ENCODE measurements around the gene ZNF121. TPM values are rescaled to one million over a fixed set of nuclear protein-coding genes. Genes with fewer than 3 reads are reported as not detected.
"Not testable (repeated sequence)": the region's sequence is repeated elsewhere in the genome, so short reads cannot be mapped to it uniquely, and the experiment has no call there.

ZNF121 gene
- total and polyA plus RNA-seq, 4 donors, result 1.7 to 23.5 (median 11.7) TPM

DNA sequence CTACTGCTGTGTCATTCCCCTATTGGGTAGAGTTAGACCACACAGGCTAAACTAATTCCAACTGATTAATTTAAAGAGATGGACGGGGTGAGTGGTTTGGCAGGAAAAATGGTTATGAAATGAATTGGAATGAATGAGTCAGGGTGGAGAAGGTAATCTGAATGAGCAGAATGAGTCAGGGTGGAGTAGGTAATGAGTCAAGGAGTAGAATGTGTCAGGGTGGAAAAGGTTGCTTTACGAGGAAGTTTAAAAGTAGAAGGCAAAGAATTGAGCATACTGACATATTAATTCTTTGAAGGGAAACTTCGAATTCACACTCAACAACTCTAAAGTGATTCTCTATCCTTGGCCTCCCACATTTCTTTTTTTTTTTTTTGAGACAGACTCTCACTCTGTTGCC, 12.7 kb upstream of the ZNF121 start:
- no peak overlapping the region for H3K4me3 ChIP-seq (ENCODE audit: low read depth in 1 of 3, low read length in 3 of 3)
- no peaks in the 10 kb centered on the region for H3K4me1 ChIP-seq (ENCODE audit: control insufficient read depth in 4 of 4, insufficient read depth in 4 of 4, low read length in 3 of 4)
- H3K27ac ChIP-seq (ENCODE audit: low read depth in 1 of 2, low read length in 2 of 2), result no peak overlapping the region
- H3K36me3 ChIP-seq (ENCODE audit: control insufficient read depth in 4 of 4, insufficient read depth in 3 of 4, low read depth in 1 of 4, low read length in 3 of 4), result no peaks in the 10 kb centered on the region
- DNase-seq (ENCODE audit: low spot score), result no peak
- WGBS, result 84% methylated on average over 3 of the region's 3 CpGs
- no peak for TF ChIP-seq RXRA (IDR thresholded peaks at IDR 0.05)
- TF ChIP-seq, protein P1, sequence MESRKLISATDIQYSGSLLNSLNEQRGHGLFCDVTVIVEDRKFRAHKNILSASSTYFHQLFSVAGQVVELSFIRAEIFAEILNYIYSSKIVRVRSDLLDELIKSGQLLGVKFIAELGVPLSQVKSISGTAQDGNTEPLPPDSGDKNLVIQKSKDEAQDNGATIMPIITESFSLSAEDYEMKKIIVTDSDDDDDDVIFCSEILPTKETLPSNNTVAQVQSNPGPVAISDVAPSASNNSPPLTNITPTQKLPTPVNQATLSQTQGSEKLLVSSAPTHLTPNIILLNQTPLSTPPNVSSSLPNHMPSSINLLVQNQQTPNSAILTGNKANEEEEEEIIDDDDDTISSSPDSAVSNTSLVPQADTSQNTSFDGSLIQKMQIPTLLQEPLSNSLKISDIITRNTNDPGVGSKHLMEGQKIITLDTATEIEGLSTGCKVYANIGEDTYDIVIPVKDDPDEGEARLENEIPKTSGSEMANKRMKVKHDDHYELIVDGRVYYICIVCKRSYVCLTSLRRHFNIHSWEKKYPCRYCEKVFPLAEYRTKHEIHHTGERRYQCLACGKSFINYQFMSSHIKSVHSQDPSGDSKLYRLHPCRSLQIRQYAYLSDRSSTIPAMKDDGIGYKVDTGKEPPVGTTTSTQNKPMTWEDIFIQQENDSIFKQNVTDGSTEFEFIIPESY (IDR thresholded peaks at IDR 0.05), result no peak
- H3K9me3 ChIP-seq (ENCODE audit: control insufficient read depth in 4 of 4, low read length in 3 of 4), result peaks cover 0 to 13% (median 6%) of the 10 kb centered on the region in 4 donors
- no peaks in the 10 kb centered on the region for H3K27me3 ChIP-seq (ENCODE audit: control insufficient read depth in 4 of 4, insufficient read depth in 4 of 4, low read length in 3 of 4)
- no peak overlapping the region for H3K9ac ChIP-seq (ENCODE audit: low read depth in 1 of 2, low read length in 2 of 2)

DNA sequence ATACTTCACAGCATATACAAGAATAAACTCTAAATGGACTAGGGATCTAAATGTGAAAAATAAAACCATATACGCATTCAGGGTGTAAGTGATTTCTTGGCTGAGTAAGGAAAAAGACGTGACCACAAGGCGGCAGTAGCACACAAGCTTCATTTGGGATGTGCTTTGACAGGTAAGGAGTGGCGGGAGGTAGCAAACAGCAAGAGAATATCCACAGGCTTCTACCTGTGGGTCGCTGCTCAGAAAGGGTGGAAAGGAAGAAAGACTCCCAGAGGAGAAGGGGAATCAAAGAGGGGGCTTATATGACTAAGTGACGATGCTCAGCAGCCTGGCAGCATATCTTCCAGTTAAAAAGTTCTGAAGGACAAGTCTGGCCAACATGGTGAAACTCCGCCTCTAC, 2.5 kb upstream of the ZNF121 start:
- H3K27me3 ChIP-seq (ENCODE audit: control insufficient read depth in 4 of 4, insufficient read depth in 4 of 4, low read length in 3 of 4), result no peaks in the 10 kb centered on the region
- H3K4me1 ChIP-seq (ENCODE audit: control insufficient read depth in 4 of 4, insufficient read depth in 4 of 4, low read length in 3 of 4), result peaks cover 0 to 4% (median 2%) of the 10 kb centered on the region in 4 donors
- peak; percentile 72 for DNase-seq (ENCODE audit: low spot score)
- H3K27ac ChIP-seq (ENCODE audit: low read depth in 1 of 2, low read length in 2 of 2), result no peak overlapping the region
- H3K9me3 ChIP-seq (ENCODE audit: control insufficient read depth in 4 of 4, low read length in 3 of 4), result no peaks in the 10 kb centered on the region
- no peak overlapping the region for H3K4me3 ChIP-seq (ENCODE audit: low read depth in 1 of 3, low read length in 3 of 3)
- TF ChIP-seq RAD21 (IDR thresholded peaks at IDR 0.05), result peak; percentile 72 to 81
- TF ChIP-seq JUND (IDR thresholded peaks at IDR 0.05), result no peak
- TF ChIP-seq, protein P2, sequence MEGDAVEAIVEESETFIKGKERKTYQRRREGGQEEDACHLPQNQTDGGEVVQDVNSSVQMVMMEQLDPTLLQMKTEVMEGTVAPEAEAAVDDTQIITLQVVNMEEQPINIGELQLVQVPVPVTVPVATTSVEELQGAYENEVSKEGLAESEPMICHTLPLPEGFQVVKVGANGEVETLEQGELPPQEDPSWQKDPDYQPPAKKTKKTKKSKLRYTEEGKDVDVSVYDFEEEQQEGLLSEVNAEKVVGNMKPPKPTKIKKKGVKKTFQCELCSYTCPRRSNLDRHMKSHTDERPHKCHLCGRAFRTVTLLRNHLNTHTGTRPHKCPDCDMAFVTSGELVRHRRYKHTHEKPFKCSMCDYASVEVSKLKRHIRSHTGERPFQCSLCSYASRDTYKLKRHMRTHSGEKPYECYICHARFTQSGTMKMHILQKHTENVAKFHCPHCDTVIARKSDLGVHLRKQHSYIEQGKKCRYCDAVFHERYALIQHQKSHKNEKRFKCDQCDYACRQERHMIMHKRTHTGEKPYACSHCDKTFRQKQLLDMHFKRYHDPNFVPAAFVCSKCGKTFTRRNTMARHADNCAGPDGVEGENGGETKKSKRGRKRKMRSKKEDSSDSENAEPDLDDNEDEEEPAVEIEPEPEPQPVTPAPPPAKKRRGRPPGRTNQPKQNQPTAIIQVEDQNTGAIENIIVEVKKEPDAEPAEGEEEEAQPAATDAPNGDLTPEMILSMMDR (IDR thresholded peaks at IDR 0.05; ENCODE audit: low read depth, low read length, missing input control), result peak; percentile 47
- TF ChIP-seq NR2F2 (IDR thresholded peaks at IDR 0.05), result no peak
- TF ChIP-seq, protein P1 (IDR thresholded peaks at IDR 0.05), result no peak
- H3K9ac ChIP-seq (ENCODE audit: low read depth in 1 of 2, low read length in 2 of 2), result no peak overlapping the region
- H3K36me3 ChIP-seq (ENCODE audit: control insufficient read depth in 4 of 4, insufficient read depth in 3 of 4, low read depth in 1 of 4, low read length in 3 of 4), result peaks cover 0 to 1% (median 0%) of the 10 kb centered on the region in 4 donors
- WGBS, result 19% methylated on average over 7 of the region's 7 CpGs

DNA sequence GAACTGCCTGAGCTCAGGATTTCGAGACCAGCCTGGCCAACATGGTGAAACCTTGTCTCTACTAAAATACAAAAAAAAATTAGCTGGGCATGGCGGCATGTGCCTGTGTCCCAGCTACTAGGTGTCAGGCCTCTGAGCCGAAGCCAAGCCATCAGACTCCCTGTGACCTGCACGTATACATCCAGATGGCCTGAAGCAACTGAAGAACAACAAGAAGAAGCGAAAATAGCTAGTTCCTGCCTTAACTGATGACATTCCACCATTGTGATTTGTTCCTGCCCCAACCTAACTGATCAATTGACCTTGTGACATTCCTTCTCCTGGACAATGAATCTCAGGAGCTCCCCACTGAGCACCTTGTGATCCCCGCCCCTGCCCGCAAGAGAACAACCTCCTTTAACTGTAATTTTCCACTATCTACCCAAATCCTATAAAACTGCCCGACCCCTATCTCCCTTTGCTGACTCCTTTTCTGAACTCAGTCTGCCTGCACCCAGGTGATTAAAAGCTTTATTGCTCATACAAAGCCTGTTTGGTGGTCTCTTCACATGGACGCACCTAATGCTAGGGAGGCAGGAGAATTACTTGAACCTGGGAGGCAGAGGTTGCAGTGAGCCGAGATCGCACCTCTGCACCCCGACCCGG, 2.1 kb downstream of the ZNF121 start:
- H3K27me3 ChIP-seq (ENCODE audit: control insufficient read depth in 4 of 4, insufficient read depth in 4 of 4, low read length in 3 of 4); DNase-seq (ENCODE audit: low spot score); H3K4me3 ChIP-seq (ENCODE audit: low read depth in 1 of 3, low read length in 3 of 3); H3K27ac ChIP-seq (ENCODE audit: low read depth in 1 of 2, low read length in 2 of 2); H3K4me1 ChIP-seq (ENCODE audit: control insufficient read depth in 4 of 4, insufficient read depth in 4 of 4, low read length in 3 of 4); H3K9ac ChIP-seq (ENCODE audit: low read depth in 1 of 2, low read length in 2 of 2): not testable (repeated sequence)
- Histone ChIP-seq H3K36me3 (ENCODE audit: control insufficient read depth in 4 of 4, insufficient read depth in 3 of 4, low read depth in 1 of 4, low read length in 3 of 4) (peaks cover 2 to 13% (median 6%) of the 10 kb centered on the region in 4 donors), H3K9me3 (ENCODE audit: control insufficient read depth in 4 of 4, low read length in 3 of 4) (peaks cover 2 to 16% (median 9%) of the 10 kb centered on the region in 4 donors)
- WGBS, result 93% methylated on average over 13 of the region's 13 CpGs
